ENCODE results near the gene OTOF.
A peak's percentile ranks its signal among the peaks of the same experiment; 100 is the strongest.

OTOF gene

DNA sequence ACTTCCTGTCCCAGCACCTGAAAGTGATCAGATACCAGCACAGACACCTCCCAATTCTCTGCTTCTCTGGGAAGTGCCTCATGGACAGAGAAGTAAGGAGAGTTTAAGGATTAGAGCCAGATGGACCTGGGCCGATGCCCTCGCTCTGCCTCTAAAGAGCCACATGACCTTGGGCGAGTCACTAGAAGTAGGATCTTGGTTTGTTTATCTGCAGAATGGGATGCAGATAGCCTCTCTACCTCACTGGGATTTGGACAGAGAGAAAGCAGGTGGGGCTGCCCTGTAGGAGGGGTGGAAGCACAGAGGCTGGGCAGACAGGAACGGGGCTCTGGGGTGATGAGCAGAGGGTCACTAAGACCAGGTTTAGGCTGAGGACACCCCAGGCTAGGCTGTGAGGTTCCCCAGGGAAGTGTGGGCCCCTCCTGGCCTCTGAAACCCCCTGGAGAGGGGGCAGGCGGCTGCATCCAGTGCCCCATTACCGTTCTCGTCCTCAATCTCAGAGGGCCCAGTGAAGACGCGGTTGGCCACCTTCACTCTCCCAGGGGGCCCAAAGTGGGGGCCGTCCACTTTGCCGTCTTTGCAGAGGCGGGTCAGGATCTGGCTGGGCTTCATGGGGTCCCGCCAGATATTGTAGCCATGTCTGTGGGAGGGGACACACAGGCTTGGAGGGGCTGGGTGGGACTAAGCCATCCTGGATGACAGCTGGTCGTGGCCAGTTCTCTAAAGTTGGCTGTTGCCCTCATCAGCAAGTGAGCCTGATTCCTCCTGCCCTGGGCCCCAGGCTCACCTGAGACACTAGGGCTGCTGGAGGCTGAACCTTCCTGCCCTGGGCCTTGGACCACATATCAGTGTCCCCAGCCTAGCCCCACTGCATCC lies 13.3 kb downstream of the OTOF start:
- no peak for DNase-seq

DNA sequence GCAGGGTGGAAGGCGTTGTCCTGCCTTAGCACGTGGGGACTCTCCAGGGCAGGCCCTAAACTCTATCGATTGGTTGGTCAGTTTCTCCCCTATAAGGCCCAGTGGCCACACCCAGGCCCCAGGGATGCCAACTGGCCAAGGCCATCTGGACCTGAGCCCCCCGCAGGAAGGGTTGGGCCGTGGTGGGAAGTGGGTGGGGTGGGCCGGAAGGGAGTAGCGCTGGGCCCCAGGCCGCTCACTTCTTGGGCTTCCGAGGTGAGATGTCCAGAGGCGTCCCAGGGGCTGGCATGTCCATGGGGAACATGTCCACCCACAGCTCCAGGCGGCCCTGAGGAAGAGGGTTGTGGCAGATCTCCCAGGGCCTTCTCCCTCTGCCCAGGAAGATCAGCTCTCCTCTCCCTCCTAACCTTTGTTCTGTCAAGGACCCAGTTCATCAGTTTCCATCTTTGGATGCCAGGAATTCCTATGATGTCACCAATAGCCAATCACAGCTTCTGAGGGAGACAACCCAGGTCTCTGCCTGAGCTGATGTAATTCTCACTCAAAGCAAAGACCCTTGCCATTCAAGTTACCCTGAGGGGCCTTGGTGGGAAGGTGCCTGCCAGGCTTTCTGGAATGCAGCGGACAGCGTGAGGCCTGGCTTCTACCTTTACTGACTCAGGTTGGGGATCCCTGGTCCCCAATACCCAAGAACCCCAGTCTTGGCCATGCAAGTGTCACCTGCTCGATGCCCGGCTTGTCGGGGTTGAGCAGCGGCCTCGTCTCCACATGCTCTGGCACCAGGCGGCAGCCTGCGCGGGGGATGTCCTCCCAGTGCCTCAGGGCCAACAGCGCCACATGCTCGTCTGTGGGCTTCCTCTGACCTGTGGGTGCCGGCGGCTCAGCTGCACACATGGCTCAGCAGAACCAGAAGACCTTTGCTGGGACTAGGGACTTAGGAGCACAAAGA lies 14.4 kb downstream of the OTOF start:
- DNase-seq = no peak

DNA sequence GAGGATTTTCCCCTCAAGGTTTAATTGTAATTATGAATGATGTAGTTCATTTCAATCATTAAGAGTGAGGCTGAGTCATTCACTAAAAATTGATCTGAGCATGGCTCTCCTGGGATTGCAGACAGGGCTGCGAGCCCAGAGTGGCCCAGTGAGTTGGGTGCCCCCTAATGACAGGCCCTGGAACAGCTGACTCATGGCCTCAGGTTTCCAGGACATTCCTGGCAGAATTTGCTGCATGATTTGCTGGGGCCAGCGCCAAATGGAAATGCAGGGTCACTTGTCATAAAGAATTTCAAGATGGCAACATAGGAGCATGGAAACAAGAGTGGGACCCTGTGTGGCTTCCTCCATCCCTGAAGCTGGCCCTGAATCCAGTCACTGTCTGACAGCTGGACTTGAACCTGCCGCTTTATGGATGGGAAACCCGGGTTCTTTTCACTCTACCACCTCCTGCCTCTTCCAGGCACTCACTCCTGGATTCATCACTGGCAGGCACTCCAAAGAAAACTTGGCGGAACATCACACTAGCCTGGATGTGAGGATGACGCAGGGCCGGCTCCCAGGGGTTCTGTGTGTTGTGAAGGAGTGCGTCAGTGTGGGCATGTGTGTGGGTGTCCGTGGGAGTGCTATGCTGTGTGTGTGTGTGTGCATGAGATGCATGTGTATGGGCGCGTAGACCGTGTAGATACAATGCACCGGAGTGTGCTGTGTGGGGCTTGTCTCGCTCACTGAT lies 15.2 kb downstream of the OTOF start:
- DNase-seq = peak; percentile 7

DNA sequence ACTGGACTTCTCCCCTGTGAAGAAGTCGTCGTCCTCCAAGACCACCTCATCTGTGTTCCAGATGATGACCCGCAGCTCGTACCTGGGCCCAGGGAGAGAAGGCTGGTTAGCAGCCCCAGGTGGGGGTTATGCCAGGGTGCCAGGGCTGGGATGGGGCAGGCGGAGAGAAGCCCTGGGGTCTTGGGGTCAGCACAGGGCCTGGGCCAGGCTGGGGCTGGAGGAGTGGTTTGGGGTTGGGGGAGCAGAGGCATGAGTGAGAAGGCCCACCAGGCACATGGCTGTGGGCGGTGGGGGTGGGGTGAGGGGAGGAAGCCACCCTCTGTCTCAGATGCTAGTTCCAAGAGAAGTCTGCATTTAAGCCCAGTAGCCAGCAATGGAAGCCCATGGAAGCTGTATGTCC lies 15.8 kb downstream of the OTOF start:
- DNase-seq = no peak

DNA sequence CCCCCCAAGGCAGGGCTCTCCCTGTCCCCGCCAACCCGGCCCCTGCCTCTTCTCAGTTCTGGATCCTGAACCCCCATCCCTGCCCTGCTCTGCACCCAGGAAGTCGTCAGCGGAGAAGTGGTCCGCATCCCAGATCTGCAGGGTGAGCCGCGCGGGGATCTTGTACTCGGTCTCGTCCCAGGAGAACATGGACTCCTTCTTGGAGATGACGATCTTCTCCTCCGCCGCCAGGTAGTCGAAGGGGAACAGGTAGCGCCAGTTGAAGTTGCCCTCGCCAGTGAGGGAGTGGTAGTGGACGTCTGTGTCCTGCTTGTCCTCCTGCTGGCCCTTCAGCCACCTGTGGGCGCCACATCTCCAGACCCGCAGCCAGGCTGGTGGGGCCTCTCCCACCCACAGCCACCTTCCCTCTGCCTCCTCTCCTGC lies 16.3 kb downstream of the OTOF start:
- DNase-seq = no peak

DNA sequence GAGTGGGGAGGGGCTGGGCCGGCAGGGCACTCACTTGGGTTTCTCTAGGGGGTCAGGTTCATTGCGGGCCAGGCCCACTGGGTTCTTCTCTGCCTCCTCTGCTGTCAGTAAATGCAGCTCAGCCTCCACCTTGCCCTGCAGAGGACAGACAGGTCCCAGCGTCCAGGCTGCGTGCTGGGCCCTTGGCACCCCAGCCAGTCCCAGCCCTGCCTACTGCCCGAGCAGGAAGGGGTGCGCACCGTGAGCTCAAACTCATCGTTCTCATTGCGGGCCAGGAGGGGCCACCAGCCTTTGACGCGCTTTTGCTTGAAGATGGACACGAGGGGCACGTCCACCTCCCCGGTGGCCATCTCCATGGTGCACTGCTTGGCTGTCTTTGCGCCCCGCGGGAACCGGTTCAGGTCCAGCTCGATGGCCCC lies 17.3 kb downstream of the OTOF start:
- no peak for DNase-seq

DNA sequence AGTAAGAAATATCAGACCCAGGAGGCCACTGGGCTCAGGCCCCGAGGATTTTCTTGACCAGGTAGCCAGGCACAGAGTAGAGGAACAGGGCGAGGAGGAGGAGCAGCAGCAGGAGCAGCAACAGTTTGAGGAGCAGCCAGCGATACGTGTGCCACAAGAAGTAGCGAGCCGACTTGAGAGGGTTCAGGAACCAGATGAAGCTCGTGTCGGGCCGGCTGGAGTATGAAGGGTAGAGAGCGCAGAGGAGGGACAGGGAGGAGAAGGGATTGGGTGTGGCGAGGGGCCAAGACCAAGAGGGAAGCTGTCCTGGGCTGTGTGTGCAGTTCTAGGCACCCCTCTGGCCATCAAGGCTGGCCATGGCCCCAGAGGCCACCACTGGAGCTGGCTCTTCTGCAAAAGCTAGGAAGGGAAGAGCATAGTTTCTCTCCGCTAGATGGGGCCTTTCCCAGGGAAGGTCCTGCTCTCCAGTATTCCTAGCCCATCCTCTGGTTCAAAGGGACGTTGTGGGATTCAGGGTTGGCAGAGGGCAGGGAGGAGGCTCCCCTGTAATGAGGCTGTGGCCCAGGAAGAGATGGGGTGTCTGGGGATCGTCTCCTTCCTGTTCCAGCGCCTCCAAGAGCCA lies 17.8 kb downstream of the OTOF start:
- DNase-seq = no peak

DNA sequence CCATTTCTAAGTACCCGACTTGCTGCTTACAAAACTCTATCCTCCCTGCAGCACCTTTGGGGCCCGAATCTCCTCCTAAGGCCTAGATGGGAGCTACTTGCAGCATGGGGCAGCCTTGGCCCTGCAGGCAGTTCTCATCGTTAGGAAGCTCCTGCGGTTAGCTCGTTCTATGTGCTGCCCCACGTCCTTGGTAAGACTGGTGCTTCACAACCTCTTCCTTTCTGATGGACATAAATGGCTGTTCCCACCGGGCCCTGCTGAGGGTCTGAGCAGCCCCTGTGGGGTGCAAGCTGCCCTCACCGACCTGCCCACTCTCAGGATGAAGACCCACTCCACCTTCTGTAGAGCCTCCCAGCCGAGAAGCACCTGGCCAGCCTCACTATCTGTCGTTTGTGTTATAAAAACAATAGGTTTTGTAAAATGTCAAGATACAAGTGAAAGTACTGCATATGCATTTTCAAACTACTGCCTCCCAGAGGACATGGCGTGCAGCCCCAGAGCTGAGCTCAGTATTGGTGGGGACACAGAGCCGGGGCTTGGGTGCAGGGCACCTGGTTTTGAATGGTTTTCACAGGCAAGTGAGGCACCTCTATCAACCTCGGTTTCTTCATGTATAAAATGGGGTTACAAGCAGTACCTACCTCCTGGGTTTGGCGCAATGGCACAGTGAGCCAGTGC lies 19.4 kb downstream of the OTOF start:
- no peak for DNase-seq

DNA sequence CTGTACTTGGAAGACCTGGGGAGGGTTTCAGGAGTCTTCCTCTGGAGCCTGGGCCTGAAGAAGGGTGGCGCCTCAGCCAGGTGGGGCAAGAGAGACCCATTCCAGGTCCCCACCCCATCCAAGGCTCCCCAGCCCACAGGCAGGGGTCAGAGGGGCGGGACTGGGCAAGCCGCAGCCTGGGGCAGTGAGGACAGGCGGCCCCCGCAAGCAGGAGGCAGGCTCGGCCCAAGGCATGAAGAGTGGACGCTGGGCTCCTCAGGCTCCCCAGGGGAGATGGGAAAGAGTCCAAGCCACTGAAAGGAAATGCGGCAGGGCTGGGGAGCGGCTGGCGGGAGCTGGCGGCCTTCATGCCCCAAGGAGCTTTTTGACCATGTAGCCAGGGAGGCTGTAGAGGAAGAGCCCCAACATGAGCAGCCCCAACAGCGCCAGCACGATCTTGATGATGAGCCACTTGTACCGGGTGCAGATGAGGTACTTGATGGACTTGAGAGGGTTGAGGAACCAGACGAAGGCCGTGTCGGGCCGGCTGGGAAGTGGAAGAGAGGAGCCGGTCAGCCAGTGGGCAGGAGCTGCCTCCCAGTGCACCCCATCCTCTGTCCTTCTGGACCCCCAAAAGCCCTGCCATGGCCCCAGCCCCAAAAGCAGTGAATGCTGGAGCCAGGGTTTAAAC lies 20.1 kb downstream of the OTOF start:
- DNase-seq = no peak

DNA sequence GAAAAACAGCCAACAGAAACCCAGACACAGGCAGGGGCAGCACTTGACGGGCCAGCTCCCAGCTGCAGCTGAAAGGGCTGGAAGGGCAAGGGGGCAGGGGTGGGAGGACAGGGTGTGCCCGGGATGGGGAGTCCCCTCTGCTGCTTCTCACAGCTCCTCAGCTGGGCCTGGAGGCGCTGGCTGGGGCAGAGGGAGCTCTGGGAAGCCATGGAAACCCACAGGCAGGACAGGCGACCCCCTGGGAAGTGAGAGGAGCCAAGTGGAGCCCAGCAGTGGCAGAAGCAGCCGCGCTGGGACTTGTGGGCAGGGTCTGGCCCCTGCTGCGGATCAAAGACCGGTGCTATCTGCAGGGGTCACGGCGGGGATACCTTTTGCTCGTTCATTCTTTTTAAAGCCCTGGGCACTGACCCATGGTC lies 20.7 kb downstream of the OTOF start:
- no peak for DNase-seq

DNA sequence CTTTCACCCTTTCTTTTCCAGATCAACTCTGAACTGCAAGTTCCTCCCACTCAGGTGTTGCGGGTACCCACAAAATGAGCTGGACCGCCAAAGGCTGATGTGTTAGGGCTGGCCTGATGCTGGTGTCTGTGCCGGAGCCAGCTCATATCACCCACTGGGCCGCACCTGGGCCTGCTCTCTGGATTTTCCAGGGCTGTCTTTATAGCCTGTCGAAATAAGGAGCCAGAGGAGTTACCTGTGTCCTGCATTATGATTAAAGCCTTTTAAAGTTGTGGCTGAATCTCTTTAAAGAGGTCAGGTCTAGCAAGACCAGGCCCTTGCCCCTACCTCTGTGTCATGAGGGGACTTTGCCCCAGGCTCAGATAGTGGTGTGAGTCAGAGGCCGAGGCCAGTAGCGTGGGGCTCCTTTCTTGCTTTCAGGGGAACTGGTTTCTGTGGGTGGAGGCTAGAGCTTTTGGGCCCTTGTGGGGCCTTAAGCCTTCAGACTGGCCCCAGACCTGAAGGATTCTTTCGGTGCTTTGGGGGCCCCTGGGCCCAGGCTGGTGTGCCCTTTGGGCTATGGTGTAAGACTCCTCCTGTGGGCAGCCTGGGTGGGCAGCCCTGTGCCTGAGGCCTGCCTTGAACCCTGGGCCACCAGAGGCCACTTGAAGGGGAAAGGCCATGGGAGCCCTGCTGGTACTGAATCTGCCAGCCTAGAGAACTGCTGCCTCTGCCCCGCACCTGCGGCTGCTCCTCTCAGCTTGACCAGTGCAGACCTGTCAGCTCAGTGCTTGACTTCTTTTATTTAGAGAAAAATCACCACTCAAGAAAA lies 21.3 kb downstream of the OTOF start:
- DNase-seq = no peak

DNA sequence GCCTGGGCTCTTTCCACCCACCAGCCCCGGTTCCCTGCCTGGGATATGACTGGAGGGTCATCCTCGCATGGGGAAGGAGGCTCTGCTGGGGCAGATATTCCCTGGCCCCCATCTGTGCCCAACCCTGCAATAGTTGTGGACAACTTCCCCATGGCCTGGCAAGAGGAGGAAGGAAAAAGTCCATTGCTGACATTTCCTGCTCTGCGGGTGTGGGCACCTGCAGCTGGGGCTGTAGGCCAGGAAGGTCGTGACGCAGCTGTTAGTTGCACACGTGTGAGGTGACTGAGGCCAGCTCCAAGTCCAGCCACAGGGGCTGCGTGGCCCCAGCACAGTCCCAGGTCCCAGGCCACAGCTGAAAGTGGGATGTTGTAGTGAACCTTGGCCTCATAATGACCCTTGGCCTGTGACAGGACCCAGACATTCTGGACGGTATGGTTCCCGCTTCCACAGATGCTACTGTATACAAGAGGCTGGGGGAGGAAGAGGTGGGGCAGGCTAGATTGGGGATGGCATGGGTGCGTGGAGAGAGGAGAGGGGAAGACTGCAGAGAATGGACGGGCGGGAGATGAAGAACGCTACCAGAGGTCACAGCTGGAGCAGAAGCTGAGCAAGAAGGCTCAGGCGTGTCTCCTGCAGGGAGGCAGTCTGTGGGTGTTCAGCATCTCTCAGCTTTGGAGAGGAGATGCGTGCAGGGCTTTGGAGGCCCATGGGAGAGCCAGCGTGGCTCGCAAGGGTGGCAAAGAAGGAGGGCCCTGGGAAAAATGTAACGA lies 22.1 kb downstream of the OTOF start:
- DNase-seq = no peak

DNA sequence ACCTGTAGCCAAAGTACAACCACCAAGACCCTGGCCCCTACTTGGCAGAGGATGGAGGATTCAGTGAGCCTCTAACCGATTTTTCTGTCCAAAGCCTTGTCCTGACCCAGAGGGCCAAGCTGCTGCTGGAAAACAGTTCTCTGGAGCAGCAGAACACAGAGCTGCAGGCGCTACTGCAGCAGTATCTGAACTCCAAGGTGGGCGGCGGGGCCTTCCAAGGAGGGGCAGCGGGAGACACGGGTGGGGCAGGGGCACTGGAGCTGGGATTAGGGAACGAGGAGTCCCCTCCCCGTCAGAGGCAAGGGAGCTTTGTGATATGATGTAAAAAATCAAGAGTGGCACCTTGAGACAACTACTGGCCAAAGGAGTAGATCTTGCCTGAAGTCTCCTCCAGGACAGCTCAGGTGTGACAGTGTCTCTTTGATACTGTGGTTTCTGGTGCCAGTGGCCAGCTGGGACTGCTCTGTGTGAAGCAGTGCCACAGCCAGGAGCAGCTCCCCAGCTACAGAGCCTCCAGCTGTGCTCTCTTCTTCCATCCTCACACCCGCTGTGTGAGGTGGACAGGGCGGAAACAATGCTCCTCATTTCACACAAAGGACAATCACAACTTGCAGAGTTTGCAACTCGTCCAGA lies 22.8 kb downstream of the OTOF start:
- no peak for DNase-seq

DNA sequence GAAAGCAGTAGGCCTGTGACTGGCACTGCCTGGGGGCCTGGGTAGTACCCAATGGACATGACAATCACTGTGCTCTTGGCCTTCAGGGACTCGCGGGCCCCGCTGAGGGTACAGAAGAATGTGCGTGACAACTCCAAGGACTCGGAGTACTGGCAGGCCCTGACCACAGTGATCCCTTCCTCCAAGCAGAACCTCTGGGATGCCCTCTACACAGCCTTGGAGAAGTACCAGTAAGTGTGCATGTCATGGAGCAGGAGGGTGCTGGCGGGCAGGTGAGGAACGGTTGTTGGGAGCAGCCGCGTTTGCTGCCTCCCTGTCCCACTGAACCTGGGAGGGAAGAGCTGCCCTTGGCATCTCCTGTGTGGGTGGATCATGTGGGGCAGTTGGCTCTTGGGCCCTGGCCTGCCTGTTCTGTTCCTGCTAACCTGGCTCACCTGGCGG lies 23.3 kb downstream of the OTOF start:
- no peak for DNase-seq

DNA sequence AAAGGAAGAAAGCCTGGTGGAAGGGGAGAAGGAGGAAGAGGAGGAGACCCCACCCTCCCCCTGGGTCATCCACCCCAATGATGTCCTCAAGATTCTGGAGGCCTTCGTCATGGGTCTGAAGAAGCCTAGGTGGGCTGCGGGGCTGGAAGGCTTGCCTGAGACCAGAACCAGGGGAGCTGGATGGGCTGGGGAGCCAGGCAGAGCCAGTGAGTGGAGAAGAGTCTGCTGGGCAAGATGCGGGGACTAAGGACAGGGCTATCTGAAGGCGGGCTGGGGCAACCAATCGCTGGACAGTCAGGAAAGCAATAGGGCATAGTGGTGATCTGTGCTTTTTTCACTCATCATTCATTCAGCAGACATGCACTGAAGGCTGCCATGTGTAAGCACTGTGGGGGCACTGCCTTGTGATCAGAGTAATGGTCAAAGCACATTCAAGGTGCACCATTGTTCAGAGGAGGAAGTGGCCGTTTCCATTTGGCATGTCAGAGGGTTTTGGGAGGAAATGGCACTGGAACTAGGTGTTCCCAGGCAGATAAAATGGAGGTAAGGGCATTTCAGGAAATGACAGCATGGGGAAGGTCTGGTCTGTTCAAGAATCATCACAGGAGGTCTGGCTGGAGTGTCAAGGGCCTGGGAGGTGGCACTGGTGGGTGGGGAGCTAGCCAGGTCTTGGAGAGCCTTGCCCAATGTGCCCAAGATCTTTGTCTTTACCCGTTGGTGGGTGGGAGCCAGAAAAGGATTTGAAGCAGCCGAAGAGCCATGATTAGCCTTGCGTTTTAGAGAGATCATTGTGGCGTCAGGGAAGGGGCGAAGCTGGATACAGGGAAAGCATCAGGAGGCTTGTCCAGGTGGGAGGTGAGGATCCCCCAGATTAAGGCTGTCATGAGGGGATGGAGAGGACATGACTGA lies 24.2 kb downstream of the OTOF start:
- DNase-seq = no peak

DNA sequence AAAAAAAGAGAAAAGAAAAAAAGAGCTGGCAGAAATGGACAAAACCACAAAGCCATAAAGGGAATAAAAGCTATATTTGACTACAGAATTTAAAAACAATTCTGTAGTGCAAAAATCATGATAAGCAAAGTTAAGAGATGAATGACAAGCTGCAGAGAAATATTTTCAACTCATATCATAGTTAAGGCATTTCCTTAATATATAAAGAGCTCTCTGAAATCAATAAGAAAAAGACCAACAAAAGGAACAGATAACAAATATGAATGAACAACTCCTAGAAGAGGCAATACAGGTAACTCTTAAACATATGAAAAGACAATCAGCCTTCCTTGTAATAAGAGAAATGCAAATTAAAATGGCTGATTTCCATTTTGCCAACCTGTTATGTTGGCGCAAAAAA lies 26.2 kb downstream of the OTOF start:
- no peak for DNase-seq

DNA sequence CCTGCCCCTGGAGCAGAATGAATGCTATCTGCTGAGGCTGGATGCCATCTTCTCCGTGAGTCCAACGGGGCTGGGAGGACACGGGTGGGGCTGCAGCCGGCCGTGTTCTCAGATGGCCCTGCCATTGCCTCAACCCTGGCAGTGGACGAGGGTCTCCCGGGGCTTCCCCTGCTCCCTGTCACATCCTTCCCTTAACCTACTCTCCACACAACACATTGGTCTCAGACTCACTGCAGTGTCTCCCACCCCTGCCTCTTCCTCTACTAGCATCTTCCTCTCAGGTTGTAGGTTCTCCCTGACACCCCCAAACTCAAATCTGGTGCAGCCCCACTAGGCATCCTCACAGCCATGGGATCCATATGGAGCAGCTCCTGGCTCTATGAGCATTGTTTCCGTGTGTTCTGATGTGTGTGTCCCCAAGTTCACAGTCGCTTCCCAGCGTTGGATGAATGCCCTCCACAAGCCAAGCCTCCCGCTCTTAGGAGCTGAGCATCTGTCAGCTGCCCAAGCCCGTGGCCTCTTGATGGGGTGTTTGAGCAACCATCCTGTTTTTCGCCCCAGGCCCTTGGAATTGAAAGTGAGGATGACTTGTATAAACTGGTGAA lies 27.8 kb downstream of the OTOF start:
- DNase-seq = no peak

All from NCI-H1092 (cell line).